ENCODE data around the gene AICDA. TPM values are rescaled to one million over a fixed set of nuclear protein-coding genes. Genes with fewer than 3 reads are reported as not detected.

Gene AICDA
- total RNA-seq, 1 donor from 2014 or later = 0.10 TPM

DNA sequence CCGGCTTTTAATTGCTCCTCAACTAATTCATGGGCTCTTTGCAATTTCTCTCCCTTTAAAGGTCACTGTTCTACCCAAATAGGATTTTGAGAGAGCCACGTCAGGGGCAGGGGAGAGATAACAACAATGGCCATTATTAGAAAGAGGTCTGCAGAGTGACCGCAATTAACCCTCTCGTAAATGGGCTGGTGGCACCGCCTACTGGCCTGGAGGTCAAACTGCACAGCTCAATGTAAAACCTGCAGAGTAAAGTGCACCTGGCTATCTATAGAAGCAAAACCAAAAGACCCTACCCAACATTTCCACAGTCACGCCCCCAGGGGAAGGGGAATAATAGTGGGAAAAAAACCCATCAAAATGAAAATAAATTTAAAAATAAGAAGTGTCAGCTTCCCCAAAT is 50.3 kb downstream of the AICDA start:
- Mint-ChIP-seq H3K36me3 (ENCODE audit: low read depth, unreplicated experiment) (peaks cover 12% of the 10 kb centered on the region), H3K9me3 (ENCODE audit: unreplicated experiment) (peaks cover 6% of the 10 kb centered on the region), H3K4me3 (ENCODE audit: unreplicated experiment) (no peak overlapping the region), H3K4me1 (ENCODE audit: unreplicated experiment) (peaks cover 2% of the 10 kb centered on the region), H3K27ac (ENCODE audit: unreplicated experiment) (no peak overlapping the region), H3K27me3 (ENCODE audit: unreplicated experiment) (no peaks in the 10 kb centered on the region)
- no peak for DNase-seq (ENCODE audit: low spot score)
- TF ChIP-seq CTCF (IDR thresholded peaks at IDR 0.05; ENCODE audit: unreplicated experiment) = no peak

DNA sequence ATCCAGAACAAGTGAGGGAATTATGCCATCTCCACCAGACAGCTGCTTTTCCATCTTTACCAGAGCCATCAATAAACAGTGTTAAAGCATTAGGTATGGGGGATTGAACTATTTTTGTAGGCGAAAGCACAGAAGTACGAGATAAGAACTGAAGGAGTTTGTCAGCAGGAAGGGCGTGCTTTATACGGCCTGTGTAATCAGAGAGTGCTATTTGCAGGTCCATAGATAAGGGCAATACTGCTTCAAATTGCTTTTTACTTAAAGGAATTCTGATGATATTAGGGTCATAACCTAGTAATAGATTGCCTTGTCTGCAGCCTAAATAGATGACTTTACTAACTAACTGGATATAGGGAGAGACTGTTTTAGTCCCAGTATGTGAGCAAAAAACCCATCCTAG is 51.6 kb downstream of the AICDA start:
- Mint-ChIP-seq H3K27ac (ENCODE audit: unreplicated experiment) (no peak overlapping the region), H3K4me3 (ENCODE audit: unreplicated experiment) (no peak overlapping the region), H3K9me3 (ENCODE audit: unreplicated experiment) (no peaks in the 10 kb centered on the region), H3K36me3 (ENCODE audit: low read depth, unreplicated experiment) (peaks cover 6% of the 10 kb centered on the region), H3K27me3 (ENCODE audit: unreplicated experiment) (no peaks in the 10 kb centered on the region), H3K4me1 (ENCODE audit: unreplicated experiment) (peaks cover under 1% of the 10 kb centered on the region)
- DNase-seq (ENCODE audit: low spot score) = no peak
- TF ChIP-seq CTCF (IDR thresholded peaks at IDR 0.05; ENCODE audit: unreplicated experiment) = no peak

DNA sequence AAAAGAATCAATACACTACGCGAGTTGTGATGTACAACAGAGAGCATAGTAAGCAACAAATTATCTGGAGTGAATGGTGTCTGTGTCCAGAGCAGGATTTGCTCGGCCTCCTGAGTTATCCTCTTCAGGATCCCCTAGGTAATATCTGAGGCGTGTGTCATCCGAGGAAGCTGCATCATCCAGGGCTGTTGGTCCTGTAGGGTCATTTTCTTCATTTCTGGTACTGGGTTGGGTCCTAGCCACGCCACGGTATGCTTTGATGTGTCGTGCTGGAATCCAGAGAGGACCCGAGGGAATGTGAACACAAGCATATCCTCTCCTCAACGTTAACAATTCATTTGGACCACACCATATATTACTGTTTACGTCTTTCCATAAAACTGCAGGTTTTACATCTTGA is 53.0 kb downstream of the AICDA start:
- H3K4me3 Mint-ChIP-seq (ENCODE audit: unreplicated experiment) = no peak overlapping the region
- H3K36me3 Mint-ChIP-seq (ENCODE audit: low read depth, unreplicated experiment) = peaks cover 6% of the 10 kb centered on the region
- H3K27ac Mint-ChIP-seq (ENCODE audit: unreplicated experiment) = no peak overlapping the region
- H3K9me3 Mint-ChIP-seq (ENCODE audit: unreplicated experiment) = no peaks in the 10 kb centered on the region
- no peaks in the 10 kb centered on the region for H3K27me3 Mint-ChIP-seq (ENCODE audit: unreplicated experiment)
- no peak for TF ChIP-seq CTCF (IDR thresholded peaks at IDR 0.05; ENCODE audit: unreplicated experiment)
- no peak for DNase-seq (ENCODE audit: low spot score)
- H3K4me1 Mint-ChIP-seq (ENCODE audit: unreplicated experiment) = no peaks in the 10 kb centered on the region

- H3K4me1 Mint-ChIP-seq (ENCODE audit: unreplicated experiment) = no peaks in the 10 kb centered on the region
- DNase-seq (ENCODE audit: low spot score) = no peak
- no peak for TF ChIP-seq CTCF (IDR thresholded peaks at IDR 0.05; ENCODE audit: unreplicated experiment)
- peaks cover 6% of the 10 kb centered on the region for H3K36me3 Mint-ChIP-seq (ENCODE audit: low read depth, unreplicated experiment)
- H3K27me3 Mint-ChIP-seq (ENCODE audit: unreplicated experiment) = no peaks in the 10 kb centered on the region
- no peaks in the 10 kb centered on the region for H3K9me3 Mint-ChIP-seq (ENCODE audit: unreplicated experiment)
- no peak overlapping the region for H3K4me3 Mint-ChIP-seq (ENCODE audit: unreplicated experiment)
- H3K27ac Mint-ChIP-seq (ENCODE audit: unreplicated experiment) = no peak overlapping the region
Measured at GRCh38 chr12:8556531-8557097, 56.0 kb downstream of the AICDA start.

DNA sequence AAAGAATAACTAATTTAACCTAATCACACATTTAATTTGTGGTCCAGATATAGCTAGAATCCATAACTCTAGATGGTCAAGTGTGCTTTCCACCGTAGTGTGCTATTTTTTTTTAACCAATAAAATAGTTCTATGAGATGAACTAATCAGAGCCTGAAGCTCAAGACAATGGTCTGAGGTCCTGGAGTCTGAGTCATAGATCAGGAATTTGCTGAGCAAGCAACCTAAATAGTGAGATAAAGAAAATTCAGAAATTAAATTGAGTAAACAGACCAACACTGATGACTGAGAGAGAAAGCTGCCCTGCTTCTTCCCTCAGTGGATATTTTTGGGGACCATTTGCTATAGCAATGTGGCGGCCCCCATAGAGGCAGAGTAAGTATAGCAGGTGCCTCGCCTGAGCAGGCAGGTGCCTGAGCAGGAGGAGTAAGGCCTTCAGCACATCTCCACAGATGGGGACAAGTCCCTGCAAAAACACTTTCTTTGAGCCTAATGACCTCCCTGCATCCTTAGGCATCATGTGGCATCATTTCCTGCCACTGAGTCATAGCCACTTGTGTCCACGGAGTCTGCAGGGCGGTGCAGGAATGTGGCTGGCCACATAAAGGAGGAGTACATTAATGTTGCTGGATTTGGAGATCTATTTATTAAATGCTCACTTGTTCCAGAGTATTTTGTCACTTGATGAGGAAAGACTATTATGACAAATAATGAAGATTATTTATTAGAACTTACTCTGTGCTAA is 58.0 kb downstream of the AICDA start:
- TF ChIP-seq CTCF (IDR thresholded peaks at IDR 0.05; ENCODE audit: unreplicated experiment) = no peak
- no peaks in the 10 kb centered on the region for H3K9me3 Mint-ChIP-seq (ENCODE audit: unreplicated experiment)
- H3K27ac Mint-ChIP-seq (ENCODE audit: unreplicated experiment) = no peak overlapping the region
- no peak overlapping the region for H3K4me3 Mint-ChIP-seq (ENCODE audit: unreplicated experiment)
- no peak for DNase-seq (ENCODE audit: low spot score)
- no peaks in the 10 kb centered on the region for H3K27me3 Mint-ChIP-seq (ENCODE audit: unreplicated experiment)
- H3K36me3 Mint-ChIP-seq (ENCODE audit: low read depth, unreplicated experiment) = no peaks in the 10 kb centered on the region
- H3K4me1 Mint-ChIP-seq (ENCODE audit: unreplicated experiment) = no peaks in the 10 kb centered on the region
